ENCODE data around the gene CFAP74. TPM values are rescaled to one million over a fixed set of nuclear protein-coding genes. Genes with fewer than 3 reads are reported as not detected.

The CFAP74 gene
- total and polyA plus RNA-seq, 11 donors = 0.03 to 0.33 (median 0.07) TPM; not detected in 8

GRCh38 chr1:2044510-2045319 is 41.1 kb upstream of the CFAP74 start:
- 7 to 18% (median 10%) methylated on average over 32 to 75 of the region's 75 CpGs for WGBS, 4 donors
- peak in 3 of 4 donors; percentile 65 to 84 (median 69) for ATAC-seq

GRCh38 chr1:2043886-2044285 is 40.3 kb upstream of the CFAP74 start:
- no peaks in the 10 kb centered on the region for H3K9me3 ChIP-seq
- TF ChIP-seq POLR2A (IDR thresholded peaks at IDR 0.05) = no peak
- TF ChIP-seq CTCF (IDR thresholded peaks at IDR 0.05) = no peak
- no peak overlapping the region for H3K4me3 ChIP-seq
- intact Hi-C loops (cut with DNase I) = loop anchor here in 9 of 10 donors (1.0 to 5.0 kb wide), 7 partner anchors 82 to 103 kb away; no protein-coding TSS in a partner anchor
- no peaks in the 10 kb centered on the region for H3K36me3 ChIP-seq
- no peak for ATAC-seq
- H3K4me1 ChIP-seq = peaks cover 0 to 23% (median 14%) of the 10 kb centered on the region in 12 donors
- DNase-seq = no peak
- 94 to 100% (median 96%) methylated on average over 3 to 4 of the region's 4 CpGs for WGBS, 4 donors
- peaks cover 0 to 33% (median 23%) of the 10 kb centered on the region in 9 donors for H3K27me3 ChIP-seq
- H3K27ac ChIP-seq = no peak overlapping the region

More at GRCh38 chr1:2044510-2045319, 41.1 kb upstream of the CFAP74 start:
- H3K4me3 ChIP-seq = peak overlapping the region in 9 of 12 donors; percentile 23 to 45 (median 40)
- peaks cover 0 to 29% (median 16%) of the 10 kb centered on the region in 12 donors for H3K4me1 ChIP-seq
- TF ChIP-seq CTCF (IDR thresholded peaks at IDR 0.05) = peak; percentile 60 to 93 (median 84)
- no peak for TF ChIP-seq POLR2A (IDR thresholded peaks at IDR 0.05)
- intact Hi-C loops (cut with DNase I) = loop anchor here (1.0 to 5.0 kb wide), 8 partner anchors 82 to 104 kb away; no protein-coding TSS in a partner anchor
- peak overlapping the region in 1 of 12 donors; percentile 29 for H3K27ac ChIP-seq
- no peaks in the 10 kb centered on the region for H3K36me3 ChIP-seq
- no peaks in the 10 kb centered on the region for H3K9me3 ChIP-seq
- DNase-seq = peak; percentile 57 to 86 (median 71)
- peaks cover 2 to 41% (median 30%) of the 10 kb centered on the region in 9 donors for H3K27me3 ChIP-seq

GRCh38 chr1:2042830-2043773 is 39.5 kb upstream of the CFAP74 start:
- 68 to 76% (median 74%) methylated on average over 25 to 41 of the region's 41 CpGs for WGBS, 4 donors
- ATAC-seq (no peak), DNase-seq (no peak)
- peaks cover 0 to 23% (median 14%) of the 10 kb centered on the region in 12 donors for H3K4me1 ChIP-seq
- H3K9me3 ChIP-seq = peaks cover 0 to 2% (median 0%) of the 10 kb centered on the region in 12 donors
- intact Hi-C loops (cut with DNase I) = loop anchor here in 2 of 10 donors (5.0 kb wide), 2 partner anchors 81 to 101 kb away; no protein-coding TSS in a partner anchor
- TF ChIP-seq POLR2A (IDR thresholded peaks at IDR 0.05) = no peak
- TF ChIP-seq CTCF (IDR thresholded peaks at IDR 0.05) = no peak
- H3K4me3 ChIP-seq = no peak overlapping the region
- no peaks in the 10 kb centered on the region for H3K36me3 ChIP-seq
- H3K27ac ChIP-seq = no peak overlapping the region
- H3K27me3 ChIP-seq = peaks cover 0 to 25% (median 16%) of the 10 kb centered on the region in 9 donors

All from heart left ventricle (tissue), 16 donors.